HG02840 (cell line): ENCODE results near the gene FMN2.

ENCODE experiments used
- ATAC-seq: cut with Tn5 transposase; IDR thresholded peaks from one replicate; pipeline ENCODE4 v1.9.1; 2021; ENCODE audit warnings: mild to moderate bottlenecking, moderate library complexity, moderate number of reproducible peaks; ENCODE audit not compliant: unreplicated experiment, low FRiP score

Gene FMN2

GRCh38 chr1:240467895-240468294 lies 376.2 kb downstream of the FMN2 start:
- no peak for ATAC-seq

- no peak for ATAC-seq
Observed at GRCh38 chr1:240468656-240469055, 377.0 kb downstream of the FMN2 start.

DNA sequence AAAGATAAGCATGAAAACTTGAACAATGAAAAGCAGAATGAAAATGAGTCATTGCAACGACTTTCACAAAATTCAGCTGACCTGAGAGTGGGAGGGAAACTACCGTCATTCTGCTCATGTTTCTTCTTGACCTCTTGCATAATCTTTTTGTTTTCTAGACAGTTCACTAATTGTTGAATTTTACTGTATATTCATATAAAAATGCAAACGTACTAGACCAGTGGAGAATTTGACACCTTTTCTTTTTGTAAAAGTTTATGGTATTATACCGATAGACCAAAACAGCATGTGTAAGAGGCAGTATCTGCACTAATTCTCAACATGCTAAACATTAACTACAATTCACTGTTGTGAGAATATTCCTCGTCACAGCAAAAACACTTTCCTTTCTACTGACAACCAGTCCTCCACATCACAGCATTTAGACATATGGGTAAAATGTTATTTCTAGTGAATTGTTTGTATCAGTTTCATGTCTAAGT lies 382.5 kb downstream of the FMN2 start:
- no peak for ATAC-seq

GRCh38 chr1:240475832-240476231 lies 384.1 kb downstream of the FMN2 start:
- no peak for ATAC-seq

GRCh38 chr1:240478536-240478935 lies 386.9 kb downstream of the FMN2 start:
- no peak for ATAC-seq

- no peak for ATAC-seq
Observed at GRCh38 chr1:240484804-240485443, 393.2 kb downstream of the FMN2 start.

DNA sequence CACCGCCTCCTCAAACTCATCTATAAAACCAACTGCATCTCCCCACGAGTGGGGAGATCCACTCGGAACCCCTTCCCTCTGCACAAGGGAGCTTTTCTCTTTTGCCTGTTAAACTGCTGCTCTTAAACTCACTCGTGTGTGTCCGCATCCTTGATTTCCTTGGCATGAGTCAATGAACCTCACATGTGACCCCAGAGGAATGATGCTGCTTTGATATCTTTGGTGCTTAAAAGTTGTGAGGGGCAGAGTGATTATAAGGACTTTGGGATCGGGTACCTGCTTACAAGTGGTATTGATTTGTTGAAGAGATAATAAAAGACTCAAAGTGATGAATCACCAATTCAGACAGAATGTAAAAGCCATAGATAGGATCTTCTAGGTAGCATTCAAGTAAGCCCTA lies 394.9 kb downstream of the FMN2 start:
- ATAC-seq: no peak

GRCh38 chr1:240487493-240487892 lies 395.8 kb downstream of the FMN2 start:
- no peak for ATAC-seq

GRCh38 chr1:240491156-240491555 lies 399.5 kb downstream of the FMN2 start:
- ATAC-seq: no peak

- ATAC-seq: no peak
Observed at GRCh38 chr1:240491796-240492195, 400.1 kb downstream of the FMN2 start.

GRCh38 chr1:240492832-240493440 lies 401.3 kb downstream of the FMN2 start:
- ATAC-seq: no peak

- ATAC-seq: no peak
Observed at GRCh38 chr1:240495601-240496000, 403.9 kb downstream of the FMN2 start.

GRCh38 chr1:240496356-240496755 lies 404.7 kb downstream of the FMN2 start:
- no peak for ATAC-seq

DNA sequence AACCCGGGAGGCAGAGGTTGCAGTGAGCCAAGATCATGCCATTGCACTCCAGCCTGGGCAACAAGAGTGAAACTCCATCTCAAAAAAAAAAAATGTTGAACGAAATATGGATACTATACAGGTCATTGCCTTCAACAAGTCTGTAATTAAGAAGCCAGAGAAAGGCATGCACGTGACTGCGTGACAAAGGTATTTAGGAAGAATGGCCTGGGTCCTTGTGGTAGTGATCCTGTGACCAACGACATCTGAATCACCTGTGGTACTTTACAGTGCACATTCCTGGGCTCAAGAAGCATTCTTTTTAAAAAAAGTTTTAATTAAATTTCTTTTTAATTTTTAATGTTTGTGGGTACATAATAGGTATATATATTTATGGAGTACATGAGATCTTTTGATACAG lies 405.3 kb downstream of the FMN2 start:
- no peak for ATAC-seq

GRCh38 chr1:240497908-240498307 lies 406.2 kb downstream of the FMN2 start:
- ATAC-seq: no peak

- no peak for ATAC-seq
Observed at GRCh38 chr1:240498335-240498734, 406.7 kb downstream of the FMN2 start.

DNA sequence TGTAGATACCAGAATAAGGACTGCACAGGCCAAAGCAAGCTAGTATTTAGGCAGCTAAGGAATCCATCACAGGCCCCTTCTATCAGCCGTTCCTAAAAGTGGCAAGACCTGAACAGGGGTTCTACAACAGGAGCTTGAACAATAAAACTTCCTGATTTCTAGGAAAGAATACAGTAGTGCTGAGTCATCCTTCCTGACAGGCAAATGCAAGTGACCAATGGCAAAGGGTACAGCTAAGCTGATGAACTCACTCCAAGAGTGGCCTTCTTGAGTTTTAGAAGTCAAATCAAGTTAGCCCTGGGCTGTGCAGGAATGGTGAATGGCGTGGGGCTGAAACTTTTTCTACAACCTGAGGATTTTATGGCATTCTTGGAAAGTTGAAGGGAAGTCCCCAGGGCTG lies 407.3 kb downstream of the FMN2 start:
- no peak for ATAC-seq

- ATAC-seq: no peak
Observed at GRCh38 chr1:240500647-240501046, 409.0 kb downstream of the FMN2 start.

GRCh38 chr1:240501115-240501514 lies 409.4 kb downstream of the FMN2 start:
- no peak for ATAC-seq

DNA sequence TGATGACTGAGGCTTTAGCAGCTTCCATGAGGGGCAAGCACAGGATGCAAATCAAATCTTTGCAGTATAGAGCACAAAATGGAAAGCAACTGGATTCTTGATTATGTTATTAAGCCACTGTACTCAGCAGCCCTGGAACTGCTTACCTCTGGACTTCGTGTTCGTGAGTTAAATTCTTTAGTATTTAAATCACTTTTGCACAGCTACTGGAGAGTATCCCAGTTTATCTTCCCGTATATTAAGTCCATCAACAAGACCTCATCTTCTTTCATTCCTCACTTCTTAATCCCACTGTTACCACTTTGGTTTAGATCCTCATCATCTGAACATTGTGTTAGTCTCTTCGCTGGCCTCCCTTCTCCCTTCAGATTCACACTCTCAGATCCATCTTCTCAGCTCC lies 411.4 kb downstream of the FMN2 start:
- ATAC-seq: no peak

DNA sequence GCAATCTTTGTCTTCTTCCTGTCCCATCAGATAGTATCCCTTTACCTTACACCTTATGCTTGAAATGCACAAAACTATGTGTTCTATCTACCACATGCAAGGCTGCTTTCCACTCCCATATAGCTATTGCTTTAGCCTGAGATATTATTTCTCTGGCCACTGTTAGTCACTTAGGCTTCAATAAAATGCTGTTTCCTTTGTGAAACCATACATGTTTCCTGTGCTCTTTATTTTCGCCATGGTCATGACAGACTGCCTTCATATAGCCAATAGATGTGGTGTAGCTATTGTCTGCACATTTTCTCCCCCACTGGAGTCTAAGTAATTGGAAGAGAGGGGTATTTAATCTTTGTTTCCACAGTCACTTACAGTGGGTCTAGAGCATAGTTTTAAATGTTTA lies 411.9 kb downstream of the FMN2 start:
- no peak for ATAC-seq

DNA sequence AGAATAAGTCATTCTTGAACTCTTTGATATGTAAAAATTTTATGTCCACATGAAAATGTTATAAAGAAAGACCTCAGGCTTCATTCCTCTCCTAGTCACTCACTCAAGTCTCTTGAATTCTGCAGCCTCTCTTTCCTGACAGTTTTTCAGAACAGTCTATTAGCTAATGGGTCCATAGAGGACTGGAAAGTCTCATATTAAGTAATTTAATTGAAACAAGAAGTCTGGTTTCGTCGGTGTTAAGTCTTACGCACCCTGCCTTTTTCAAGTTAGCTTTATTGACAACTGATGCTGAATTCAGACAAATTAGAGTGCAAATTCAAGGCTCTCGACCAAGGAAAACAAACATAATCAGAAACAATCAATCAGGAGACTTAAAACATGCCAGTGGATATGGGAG lies 414.5 kb downstream of the FMN2 start:
- no peak for ATAC-seq
